Ovary (tissue), 9 donors: ENCODE measurements around the gene CGB5. TPM values are rescaled to one million over a fixed set of nuclear protein-coding genes. Genes with fewer than 3 reads are reported as not detected.
"Not testable (repeated sequence)": the region's sequence is repeated elsewhere in the genome, so short reads cannot be mapped to it uniquely, and the experiment has no call there.

Source experiments
- DNase-seq, 5 donors: peaks; one replicate each; pipeline ENCODE4 v3.0.0-alpha.2; 2019 to 2020
- H3K27ac ChIP-seq, 2 donors: fragments of 200-600 bp; one replicate each; pipeline versions ENCODE4 v1.5.1 to v1.8.0; 2019 to 2022
- H3K27me3 ChIP-seq: fragments of 200-600 bp; one replicate; pipeline ENCODE4 v1.8.0; 2022
- H3K36me3 ChIP-seq: fragments of 200-600 bp; sonication (generic); one replicate; pipeline ENCODE4 v1.5.1; 2019
- H3K4me1 ChIP-seq: one replicate; pipeline ENCODE4 v1.8.1; 2013; ENCODE audit warnings: mild to moderate bottlenecking, moderate library complexity; ENCODE audit not compliant: insufficient read depth
- H3K4me3 ChIP-seq: fragments of 200-600 bp; sonication (generic); one replicate; pipeline ENCODE4 v1.5.1; 2017
- H3K9me3 ChIP-seq, 2 donors: fragments of 200-600 bp in 1 of 2; sonication (generic) in 1 of 2; one replicate each; pipeline versions ENCODE4 v1.5.1 to v1.8.1; 2013 to 2019; ENCODE audit warnings: mild to moderate bottlenecking in 1 of 2, moderate library complexity in 1 of 2
- EP300 ChIP-seq: sonication (generic); formaldehyde crosslinking; IDR thresholded peaks from one replicate; pipeline ENCODE4 v1.6.1; 2017; ENCODE audit warnings: antibody characterized with exemption
- POLR2A ChIP-seq: fragments of 450-650 bp; IDR thresholded peaks from one replicate; pipeline ENCODE4 v1.6.1; 2017; ENCODE audit warnings: antibody characterized with exemption, mild to moderate bottlenecking, moderate library complexity
- WGBS, 3 donors: extraction: QIAGEN DNeasy Blood & Tissue Kit in 1 of 3; methylation state at CpG; one replicate each; pipeline versions ENCODE4 v1.1.5 to v1.1.7; 2013 to 2017; 5-methylcytosine and 5-hydroxymethylcytosine counted together
- intact Hi-C, 4 donors: fragments of 100-400 bp; cut with DNase I; formaldehyde crosslinking; loops; one replicate each; pipeline versions ENCODE4 v1.11.0 to v1.15.1; 2022 to 2023
- polyA plus RNA-seq, 2 donors: library from polyadenylated mRNA; stranded (reverse); fragments of 200-250 nt in 1 of 2; fragments of 350-450 nt in 1 of 2; fragmentation: Illumina TruSeq in 1 of 2; extraction: RNeasy Lipid Tissue Mini Kit (QIAGEN cat#74804) in 1 of 2; gene quantifications; one replicate each; pipeline ENCODE4 v1.2.3, GENCODE V29; 2013 to 2014
- total RNA-seq, 7 donors: library from RNA; depleted of rRNA in 2 of 7; stranded (reverse); fragments of >200 nt in 2 of 7; fragmentation: NEBNext Ultra II Directional in 3 of 7; extraction: Animal tissue kit (Norgen Biotek cat#: 25700) in 3 of 7; gene quantifications; one replicate each; pipeline versions ENCODE4 v1.1.0 to v1.2.4, GENCODE V29; 2016 to 2023
- TF ChIP-seq, protein P1 (sequence below), 3 donors: fragments of 450-650 bp in 2 of 3; fragments of 200-600 bp in 1 of 3; IDR thresholded peaks; one replicate each; pipeline versions ENCODE4 v1.5.1 to v1.8.0; 2016 to 2022; ENCODE audit warnings: antibody characterized with exemption in 3 of 3, mild to moderate bottlenecking in 1 of 3
- donor health status: DM: no; HTN: no; CAD: no; lungs with moderate emphysema.
- donor health status: DM: no; HTN: no; CAD: no.
- donor health status: Bipolar disorder and iron deficiency.
- donor health status: DM: yes; HTN: yes; CAD: no.
- donor health status: DM: no; HTN: no; CAD: no.
- donor health status: DM: yes; HTN: yes; CAD: no.

Gene CGB5
- total and polyA plus RNA-seq, 9 donors = not detected

DNA sequence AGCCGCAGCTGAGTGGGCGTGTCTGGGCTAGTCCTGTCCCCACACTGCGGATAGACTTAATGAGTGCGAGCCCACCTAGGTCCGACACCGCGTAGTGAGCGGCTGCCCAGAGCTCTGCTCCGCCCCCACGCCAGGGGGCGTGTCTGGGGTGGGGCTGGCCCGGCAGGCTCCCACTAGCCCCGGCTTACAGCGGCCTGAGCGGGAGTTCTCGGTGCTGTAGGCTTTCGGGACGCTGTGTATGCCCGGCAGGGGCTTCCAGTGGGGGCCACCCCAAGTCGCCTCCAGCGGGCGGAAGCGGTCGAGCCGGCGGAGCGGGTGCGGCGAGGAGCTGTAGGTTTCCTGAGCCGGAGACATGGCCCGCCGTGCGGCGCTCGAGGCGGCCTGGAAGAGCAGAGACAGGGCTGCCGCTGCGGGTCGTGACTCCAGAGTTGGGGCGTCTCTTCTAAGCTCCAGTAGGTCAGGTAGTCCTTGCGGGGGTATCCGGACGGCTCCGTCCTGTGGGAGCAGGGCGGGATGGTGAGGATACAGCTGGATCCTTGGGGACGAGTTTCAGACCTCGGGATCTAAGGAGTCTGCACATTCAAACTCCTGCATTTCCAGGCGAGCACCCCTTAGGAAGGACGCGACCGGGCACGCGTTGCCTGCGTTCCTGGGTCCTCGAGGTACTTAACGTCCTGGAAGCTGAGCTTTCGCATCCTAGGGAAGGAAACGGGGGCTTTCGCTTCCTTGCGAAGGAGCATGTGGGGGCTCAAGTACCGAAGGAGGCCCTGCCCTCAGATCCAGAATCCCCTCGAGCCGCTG, 12.7 kb downstream of the CGB5 start:
- peaks cover 2% of the 10 kb centered on the region for H3K4me1 ChIP-seq
- no peak overlapping the region for H3K27ac ChIP-seq
- no peaks in the 10 kb centered on the region for H3K9me3 ChIP-seq
- 0% methylated on average over 54 to 63 of the region's 63 CpGs for WGBS, 3 donors
- TF ChIP-seq, protein P1, sequence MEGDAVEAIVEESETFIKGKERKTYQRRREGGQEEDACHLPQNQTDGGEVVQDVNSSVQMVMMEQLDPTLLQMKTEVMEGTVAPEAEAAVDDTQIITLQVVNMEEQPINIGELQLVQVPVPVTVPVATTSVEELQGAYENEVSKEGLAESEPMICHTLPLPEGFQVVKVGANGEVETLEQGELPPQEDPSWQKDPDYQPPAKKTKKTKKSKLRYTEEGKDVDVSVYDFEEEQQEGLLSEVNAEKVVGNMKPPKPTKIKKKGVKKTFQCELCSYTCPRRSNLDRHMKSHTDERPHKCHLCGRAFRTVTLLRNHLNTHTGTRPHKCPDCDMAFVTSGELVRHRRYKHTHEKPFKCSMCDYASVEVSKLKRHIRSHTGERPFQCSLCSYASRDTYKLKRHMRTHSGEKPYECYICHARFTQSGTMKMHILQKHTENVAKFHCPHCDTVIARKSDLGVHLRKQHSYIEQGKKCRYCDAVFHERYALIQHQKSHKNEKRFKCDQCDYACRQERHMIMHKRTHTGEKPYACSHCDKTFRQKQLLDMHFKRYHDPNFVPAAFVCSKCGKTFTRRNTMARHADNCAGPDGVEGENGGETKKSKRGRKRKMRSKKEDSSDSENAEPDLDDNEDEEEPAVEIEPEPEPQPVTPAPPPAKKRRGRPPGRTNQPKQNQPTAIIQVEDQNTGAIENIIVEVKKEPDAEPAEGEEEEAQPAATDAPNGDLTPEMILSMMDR (IDR thresholded peaks at IDR 0.05) = peak in 1 of 3 donors; percentile 17
- no peak for TF ChIP-seq EP300
- H3K36me3 ChIP-seq = no peaks in the 10 kb centered on the region
- H3K4me3 ChIP-seq = peak overlapping the region; percentile 33
- intact Hi-C loops = no loop called here
- peak; percentile 23 to 65 (median 50) for DNase-seq
- no peaks in the 10 kb centered on the region for H3K27me3 ChIP-seq

DNA sequence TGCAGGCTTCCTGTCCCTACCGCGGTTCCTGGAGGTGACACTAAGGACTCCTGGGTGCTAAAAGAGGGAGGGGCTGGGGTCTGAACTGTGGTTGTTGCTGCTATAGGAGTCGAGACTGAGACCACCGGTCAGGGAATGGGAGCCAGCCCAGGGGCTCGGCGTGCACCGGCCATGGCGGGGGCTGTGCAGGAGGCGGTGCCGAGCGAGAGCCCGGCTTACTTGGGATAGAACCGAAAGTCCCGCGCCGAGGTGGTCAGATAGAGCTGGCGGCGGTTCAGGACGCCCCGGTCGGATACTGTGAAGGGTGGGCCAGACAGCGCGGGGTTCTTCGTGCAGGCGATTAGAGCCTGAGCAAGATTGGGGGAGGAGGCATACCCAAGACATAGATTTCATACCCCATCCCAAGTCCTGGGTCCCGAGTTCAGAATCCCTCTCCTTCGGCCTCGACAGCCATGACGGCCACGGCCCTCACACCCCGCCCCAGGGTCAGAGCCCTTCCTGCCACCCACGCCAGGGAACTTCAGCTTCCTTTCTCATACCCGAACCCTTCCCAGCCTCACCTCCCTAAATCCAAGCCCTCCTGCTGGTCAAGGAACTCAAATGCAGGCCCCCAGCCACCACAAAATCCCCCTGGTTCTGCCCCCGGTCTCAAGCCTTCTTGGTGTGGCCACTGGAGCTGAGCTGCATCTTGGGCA, 13.4 kb downstream of the CGB5 start:
- DNase-seq = peak in 1 of 5 donors; percentile 47
- peak overlapping the region; percentile 33 for H3K4me3 ChIP-seq
- H3K4me1 ChIP-seq, H3K27ac ChIP-seq, H3K36me3 ChIP-seq, intact Hi-C loops, H3K9me3 ChIP-seq, H3K27me3 ChIP-seq: not testable (repeated sequence)
- 2 to 7% (median 3%) methylated on average over 19 to 34 of the region's 34 CpGs for WGBS, 3 donors

DNA sequence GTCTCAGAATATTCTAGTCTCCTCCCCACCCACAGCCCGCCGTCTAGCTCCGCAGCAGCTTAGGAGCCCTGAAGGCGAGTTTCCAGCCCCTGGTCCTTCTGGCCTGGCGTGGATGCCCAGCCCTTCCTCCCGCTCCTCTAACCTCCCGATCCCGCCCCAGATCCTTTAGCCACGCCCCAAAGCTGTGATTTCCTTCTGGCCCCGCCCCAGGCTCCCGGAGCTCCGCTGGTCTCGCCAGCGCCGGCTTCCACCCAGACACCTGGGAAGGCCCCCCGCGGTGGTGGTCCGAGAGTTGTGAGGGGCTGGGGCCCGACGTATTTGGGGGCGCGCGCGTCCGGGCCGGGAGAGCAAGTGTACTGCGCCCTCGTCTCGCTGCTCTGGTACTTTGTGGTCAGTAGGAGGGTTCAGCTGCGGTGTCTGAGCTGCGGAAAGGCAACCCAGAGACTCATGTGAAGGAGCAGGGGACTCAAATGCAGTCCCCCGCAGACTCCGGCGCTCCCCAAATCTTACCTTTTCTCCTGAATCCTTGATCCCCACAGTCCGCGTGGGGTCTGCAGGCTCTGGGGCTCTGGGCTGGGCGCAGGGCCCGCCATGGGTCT, 14.1 kb downstream of the CGB5 start, which contains the start of gene CGB7:
TSS of gene CGB7 (minus strand) at position 114 of the 599 bp plus-strand sequence. CDS start 2,374 bp downstream, outside the sequence.
- Histone ChIP-seq H3K9me3 (no peaks in the 10 kb centered on the region), H3K36me3 (no peaks in the 10 kb centered on the region), H3K27me3 (no peaks in the 10 kb centered on the region), H3K4me3 (peak within 1 kb of the TSS; percentile 33), H3K4me1 (peaks cover 2% of the 10 kb centered on the region), H3K27ac (no peak within 1 kb of the TSS)
- TF ChIP-seq, protein P1 (IDR thresholded peaks at IDR 0.05) = no peak
- TF ChIP-seq POLR2A = no peak
- no peak for TF ChIP-seq EP300
- 2 to 6% (median 3%) methylated on average over 38 of the region's 38 CpGs for WGBS, 3 donors
- DNase-seq = peak; percentile 56 to 79 (median 72)
- intact Hi-C loops = no loop called here

DNA sequence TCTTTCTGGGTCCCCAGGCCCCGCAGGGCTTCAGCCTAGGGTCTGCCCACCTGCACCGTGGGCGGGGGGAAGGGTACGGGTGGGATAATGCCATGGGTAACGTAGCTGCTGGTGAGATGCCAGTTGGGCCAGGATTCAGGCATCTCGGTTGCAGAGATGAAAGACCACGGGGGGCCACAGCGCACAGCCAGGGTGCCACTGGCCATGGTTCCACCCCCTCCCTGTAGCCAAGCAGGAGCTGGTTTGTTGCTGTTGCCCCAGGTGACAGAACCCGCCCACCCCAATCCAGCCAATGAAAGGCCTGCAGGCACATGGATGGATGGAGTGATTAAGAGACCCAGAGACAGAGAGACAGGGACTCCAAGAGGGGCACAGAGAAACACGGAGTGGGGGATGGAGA, 14.9 kb downstream of the CGB5 start:
- Histone ChIP-seq H3K9me3 (no peaks in the 10 kb centered on the region), H3K27ac (no peak overlapping the region), H3K36me3 (no peaks in the 10 kb centered on the region), H3K4me3 (no peak overlapping the region), H3K27me3 (no peaks in the 10 kb centered on the region), H3K4me1 (peaks cover 2% of the 10 kb centered on the region)
- 29 to 46% (median 45%) methylated on average over 10 of the region's 10 CpGs for WGBS, 3 donors
- intact Hi-C loops = no loop called here
- DNase-seq = no peak
- TF ChIP-seq POLR2A (no peak), EP300 (no peak)
- TF ChIP-seq, protein P1 (IDR thresholded peaks at IDR 0.05) = no peak
